Measurements from ENCODE around the gene BCKDK. TPM values are rescaled to one million over a fixed set of nuclear protein-coding genes. Genes with fewer than 3 reads are reported as not detected.

Gene BCKDK
- total and polyA plus RNA-seq, 2 of the 8 experiments (the other 6 are each of a cell fraction or from before 2014, with no cell fraction given) = 49.6 to 77.1 TPM

GRCh38 chr16:31120129-31120528 lies 11.9 kb downstream of the BCKDK start:
- Histone ChIP-seq H4K8ac (ENCODE audit: extremely low read depth, insufficient read depth, low read length) (no peak overlapping the region), H3K27me3 (replicated peaks in 1 of 4; ENCODE audit: control insufficient read depth in 3 of 4, extremely low read depth in 1 of 4, insufficient read depth in 3 of 4, low read length in 3 of 4) (no peaks in the 10 kb centered on the region), H4K20me1 (replicated peaks in 1 of 2; ENCODE audit: control insufficient read depth in 1 of 2, insufficient read depth in 2 of 2, low read length in 2 of 2) (peaks cover 0 to 5% of the 10 kb centered on the region in 2 experiments), H2BK15ac (ENCODE audit: low read length) (no peak overlapping the region), H2BK20ac (ENCODE audit: low read length) (no peak overlapping the region), H3K14ac (ENCODE audit: insufficient read length) (no peak overlapping the region), H2AFZ (ENCODE audit: low read length) (no peak overlapping the region), H3K56ac (replicated peaks; ENCODE audit: insufficient read length, low read depth, low read length) (no peak overlapping the region), H3K4me1 (replicated peaks in 1 of 4; ENCODE audit: control insufficient read depth in 3 of 4, insufficient read depth in 4 of 4, low read length in 3 of 4) (peaks cover 0 to 4% (median 2%) of the 10 kb centered on the region in 4 experiments; a peak in 3 of 7 replicates), H3K4me2 (ENCODE audit: insufficient read depth in 1 of 2, low read depth in 2 of 2, low read length in 2 of 2) (no peak overlapping the region), H3K79me2 (ENCODE audit: control insufficient read depth in 1 of 2, insufficient read depth in 2 of 2, low read length in 2 of 2) (peaks cover 3 to 19% of the 10 kb centered on the region in 2 experiments; a peak in 3 of 4 replicates), H3K4ac (replicated peaks; ENCODE audit: insufficient read length, low read depth, low read length) (no peak overlapping the region), H2BK12ac (ENCODE audit: low read depth, low read length) (no peak overlapping the region), H3K9me3 (ENCODE audit: insufficient read depth in 2 of 2, low read depth in 1 of 2, low read length in 1 of 2) (no peaks in the 10 kb centered on the region), H3K9ac (replicated peaks in 1 of 4; ENCODE audit: extremely low read depth in 1 of 4, low read depth in 3 of 4, low read length in 3 of 4) (no peak overlapping the region), H2AK5ac (ENCODE audit: low read depth, low read length) (no peak overlapping the region), H3K18ac (ENCODE audit: extremely low read depth, low read length) (no peak overlapping the region), H3K4me3 (ENCODE audit: extremely low read depth in 1 of 4, insufficient read depth in 2 of 4, low read depth in 3 of 4, low read length in 4 of 4) (no peak overlapping the region), H3K79me1 (ENCODE audit: low read depth, low read length) (peaks cover 8% of the 10 kb centered on the region), H3K23me2 (ENCODE audit: low read depth, low read length) (peaks cover 6% of the 10 kb centered on the region), H3K36me3 (ENCODE audit: control insufficient read depth in 2 of 4, insufficient read depth in 4 of 4, low read length in 3 of 4) (peaks cover 16 to 30% (median 20%) of the 10 kb centered on the region in 4 experiments), H2BK5ac (ENCODE audit: low read depth, low read length) (no peak overlapping the region), H4K91ac (replicated peaks; ENCODE audit: insufficient read length, low read length) (no peak overlapping the region), H3K23ac (ENCODE audit: insufficient read length) (no peak overlapping the region), H4K5ac (ENCODE audit: insufficient read length, low read depth, low read length) (no peak overlapping the region), H3K27ac (ENCODE audit: low read depth, low read length) (no peak overlapping the region), H2BK120ac (replicated peaks; ENCODE audit: low read depth, low read length) (no peak overlapping the region)
- ChIA-PET CTCF (ENCODE audit: partially characterized antibody) (interaction anchor here (1.0 to 1.7 kb wide), 3 partner anchors 8 to 16 kb away, joined by 3 to 6 read pairs (median 3); partner anchors contain the start of gene PRSS8), POLR2A (ENCODE audit: partially characterized antibody) (interaction anchor here (1.1 to 34.9 kb wide), 4 partner anchors 1 to 78 kb away, joined by 3 to 713 read pairs (median 362); partner anchors contain the start of genes BCKDK, KAT8, PRSS36 and PRSS8)
- WGBS, 2 experiments (ENCODE audit: extremely low coverage in 1 of 2, insufficient coverage in 1 of 2, insufficient read length in 1 of 2, insufficient replicate concordance in 2 of 2, low coverage in 1 of 2, low lambda C conversion rate in 2 of 2, missing lambda C conversion rate in 1 of 2) = 97% methylated on average over 16 of the region's 16 CpGs; no CpG with 5 or more reads in 1 of the 2 experiments
- DNase-seq (ENCODE audit: low read depth in 1 of 2, low spot score in 2 of 2) (no peak), FAIRE-seq (no peak)
- TF ChIP-seq SAP30 (IDR thresholded peaks at IDR 0.05; ENCODE audit: insufficient read depth, insufficient replicate concordance, low read length) (no peak), ATF2 (IDR thresholded peaks at IDR 0.05; ENCODE audit: low read length) (no peak), E2F6 (IDR thresholded peaks at IDR 0.05) (no peak)
